Right cardiac atrium (tissue), 5 donors: Measurements from ENCODE around the gene DND1. TPM values are rescaled to one million over a fixed set of nuclear protein-coding genes. Genes with fewer than 3 reads are reported as not detected.
"Not testable (repeated sequence)": the region's sequence is repeated elsewhere in the genome, so short reads cannot be mapped to it uniquely, and the experiment has no call there.

Experiments used
- ATAC-seq, 2 donors: fragments of 200-7000 bp; cut with Tn5 transposase; one replicate each; pipeline versions ENCODE4 v1.8.0 to v1.9.1; 2020; ENCODE audit warnings: moderate library complexity in 2 of 2, mild to moderate bottlenecking in 1 of 2
- DNase-seq, 3 donors: peaks; one replicate each; pipeline ENCODE4 v3.0.0-alpha.2; 2020
- H3K27ac ChIP-seq: one replicate; pipeline ENCODE4 v1.5.1; 2013; ENCODE audit warnings: mild to moderate bottlenecking, low read length, control low read depth, moderate library complexity
- H3K27me3 ChIP-seq: one replicate; pipeline ENCODE4 v1.6.1; 2013; ENCODE audit not compliant: control insufficient read depth, insufficient read depth
- H3K4me1 ChIP-seq: one replicate; pipeline ENCODE4 v1.6.1; 2013; ENCODE audit warnings: low read length; ENCODE audit not compliant: control insufficient read depth, insufficient read depth
- H3K4me3 ChIP-seq: one replicate; pipeline ENCODE4 v1.5.1; 2013; ENCODE audit warnings: low read length, control low read depth
- H3K9me3 ChIP-seq: one replicate; pipeline ENCODE4 v1.6.1; 2013; ENCODE audit warnings: low read length; ENCODE audit not compliant: control insufficient read depth
- WGBS: extraction: QIAGEN DNeasy Blood & Tissue Kit; methylation state at CpG from one replicate; pipeline ENCODE4 v1.1.7; 2013; 5-methylcytosine and 5-hydroxymethylcytosine counted together
- intact Hi-C, 4 donors: fragments of 100-400 bp; cut with DNase I; formaldehyde crosslinking; loops; one replicate each; pipeline versions ENCODE4 v1.11.0 to v1.14.0; 2022 to 2023
- polyA plus RNA-seq: library from polyadenylated mRNA; stranded (reverse); fragments of 200-250 nt; gene quantifications from one replicate; pipeline ENCODE4 v1.2.3, GENCODE V29; 2013
- total RNA-seq, 4 donors: library from RNA; stranded (reverse); fragmentation: NEBNext Ultra II Directional; extraction: Animal tissue kit (Norgen Biotek cat#: 25700); gene quantifications; one replicate each; pipeline ENCODE4 v1.2.1, GENCODE V29; 2021
- donor health status: healthy with polysubstance abuse.
- donor health status: DM: no; HTN: yes; CAD: no.
- donor health status: DM: no; HTN: no; CAD: no.
- donor health status: DM: no; HTN: yes; CAD: no; lungs with severe emphysema.
- donor health status: DM: yes; HTN: yes; CAD: no.

The DND1 gene
- total and polyA plus RNA-seq, 5 donors, result 0.23 to 0.58 (median 0.48) TPM; not detected in 1

DNA sequence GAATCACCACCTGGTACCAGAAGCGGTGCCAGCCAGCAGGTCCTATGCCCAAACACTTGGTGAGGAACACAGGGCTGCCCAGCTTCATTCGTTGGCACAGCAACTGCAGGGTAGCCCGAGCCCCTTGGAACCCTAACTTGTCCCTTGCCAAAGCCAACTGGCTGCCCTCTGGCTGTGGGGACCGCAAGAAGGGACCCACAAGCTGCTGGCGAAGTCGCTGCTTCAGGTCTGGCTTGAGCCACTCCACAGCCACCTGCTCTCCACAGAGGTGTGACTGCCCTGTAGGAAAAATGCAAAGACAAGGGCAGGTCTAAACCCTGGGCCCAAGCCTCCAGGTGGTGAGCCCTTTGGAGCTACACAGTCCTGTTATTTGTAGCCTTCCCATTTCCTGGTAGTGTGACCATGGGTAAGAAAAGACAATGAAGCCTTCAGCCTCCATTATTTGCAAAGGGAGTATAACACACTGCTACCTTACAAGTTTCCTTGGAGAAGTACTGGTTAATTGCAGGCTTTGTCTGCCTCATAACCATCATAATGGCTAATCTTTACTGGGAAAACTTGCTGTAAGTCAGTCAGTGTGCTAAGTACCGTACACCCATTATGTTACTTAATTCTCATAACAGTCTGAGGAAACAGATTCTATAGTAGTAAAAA, 1.8 kb downstream of the DND1 start:
- no peaks in the 10 kb centered on the region for H3K9me3 ChIP-seq
- no peaks in the 10 kb centered on the region for H3K4me1 ChIP-seq
- no peak for ATAC-seq
- no peak overlapping the region for H3K27ac ChIP-seq
- WGBS, result 92% methylated on average over 6 of the region's 7 CpGs
- DNase-seq, result no peak
- H3K4me3 ChIP-seq, result no peak overlapping the region
- no peaks in the 10 kb centered on the region for H3K27me3 ChIP-seq
- intact Hi-C loops, result no loop called here

DNA sequence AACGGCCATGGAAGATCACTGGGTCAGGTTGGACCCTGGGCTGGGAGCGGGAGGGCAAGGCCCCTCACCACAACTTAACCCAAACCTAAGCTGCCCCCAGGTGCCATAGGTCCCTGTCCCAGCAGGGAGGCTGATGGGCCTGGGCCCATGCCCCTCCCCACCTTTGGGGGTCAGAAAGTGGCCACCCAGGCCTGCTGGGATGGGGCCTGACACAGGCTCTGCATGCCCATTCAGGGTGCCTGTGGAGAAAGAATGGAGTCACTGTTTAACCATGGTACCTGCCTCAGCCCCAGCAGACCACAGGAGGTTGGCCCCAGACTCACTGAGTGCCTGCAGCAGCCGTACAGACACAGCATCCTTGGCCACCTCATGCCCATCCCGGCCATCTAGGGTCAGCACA, 2.3 kb downstream of the DND1 start:
- intact Hi-C loops, DNase-seq, H3K4me3 ChIP-seq, H3K4me1 ChIP-seq, H3K9me3 ChIP-seq, H3K27me3 ChIP-seq, H3K27ac ChIP-seq: not testable (repeated sequence)
- WGBS, result 93% methylated on average over 4 of the region's 4 CpGs
- peak; percentile 5 to 23 for ATAC-seq

DNA sequence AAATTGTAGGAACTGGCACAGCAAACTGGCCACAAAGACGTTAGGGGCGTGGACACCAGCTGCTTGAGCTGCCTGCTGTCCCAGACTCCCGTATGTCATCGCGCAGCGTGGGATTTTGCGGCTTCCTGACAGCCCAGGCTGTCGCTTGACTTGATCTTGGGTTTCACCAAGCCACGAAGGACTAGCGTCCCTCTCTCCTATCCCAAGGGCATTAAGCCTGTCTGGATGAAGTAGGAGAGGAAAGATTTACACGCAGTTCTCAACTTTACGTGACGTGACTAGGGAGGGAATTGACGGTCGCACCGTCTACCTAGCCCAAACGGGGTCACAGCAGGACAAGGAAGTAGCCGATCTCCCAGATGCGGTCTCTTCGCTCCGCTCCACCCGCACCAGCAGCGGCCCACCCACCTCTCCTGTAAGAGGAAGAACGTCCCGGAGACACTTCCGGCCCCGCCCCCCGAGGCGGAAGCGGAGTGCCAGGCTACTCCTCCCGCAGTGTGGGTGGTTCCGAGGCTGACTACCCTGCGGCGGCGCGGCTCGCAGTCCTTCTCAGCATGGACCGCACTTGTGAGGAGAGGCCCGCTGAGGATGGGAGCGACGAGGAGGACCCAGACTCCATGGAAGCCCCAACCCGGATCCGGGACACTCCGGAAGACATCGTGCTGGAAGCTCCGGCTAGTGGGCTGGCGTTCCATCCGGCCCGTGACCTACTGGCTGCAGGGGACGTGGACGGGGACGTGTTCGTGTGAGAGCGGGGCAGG, 8.8 kb downstream of the DND1 start, which contains the start of gene WDR55:
WDR55 (plus strand) TSS at position 546 of the 761 bp plus-strand sequence; CDS start at position 555, 9 bp downstream.
- under 1% methylated on average over 54 of the region's 54 CpGs for WGBS
- peak; percentile 98 to 99 (median 99) for DNase-seq

DNA sequence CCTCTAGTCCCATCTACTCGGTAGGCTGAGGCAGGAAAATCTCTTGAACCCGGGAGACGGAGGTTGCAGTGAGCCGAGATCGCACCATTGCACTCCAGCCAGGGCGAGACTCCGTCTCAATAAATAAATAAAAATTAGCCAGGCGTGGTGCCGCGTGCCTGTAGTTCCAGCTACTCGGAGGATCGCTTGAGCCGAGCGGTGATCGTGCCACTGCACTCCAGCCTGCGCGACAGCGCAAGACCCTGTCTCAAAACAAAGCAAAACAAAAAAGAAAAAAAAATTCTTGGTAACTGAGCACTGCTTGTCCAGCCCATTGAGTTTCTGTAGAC, 9.4 kb downstream of the DND1 start:
- WGBS, result 8% methylated on average over 18 of the region's 18 CpGs
- H3K4me3 ChIP-seq, result peak overlapping the region; percentile 86
- no peaks in the 10 kb centered on the region for H3K9me3 ChIP-seq
- no peaks in the 10 kb centered on the region for H3K27me3 ChIP-seq
- ATAC-seq (no peak), DNase-seq (peak in 1 of 3 donors; percentile 57)
- peak overlapping the region; percentile 97 for H3K27ac ChIP-seq
- intact Hi-C loops, result no loop called here
- H3K4me1 ChIP-seq, result peaks cover 4% of the 10 kb centered on the region

More for the DNA sequence above, 8.8 kb downstream of the DND1 start, which contains the start of gene WDR55:
- intact Hi-C loops, result no loop called here
- H3K27me3 ChIP-seq, result no peaks in the 10 kb centered on the region
- peak within 1 kb of the TSS; percentile 86 for H3K4me3 ChIP-seq
- H3K4me1 ChIP-seq, result peaks cover 4% of the 10 kb centered on the region
- peak within 1 kb of the TSS; percentile 97 for H3K27ac ChIP-seq
- no peaks in the 10 kb centered on the region for H3K9me3 ChIP-seq
- peak; percentile 99 for ATAC-seq

DNA sequence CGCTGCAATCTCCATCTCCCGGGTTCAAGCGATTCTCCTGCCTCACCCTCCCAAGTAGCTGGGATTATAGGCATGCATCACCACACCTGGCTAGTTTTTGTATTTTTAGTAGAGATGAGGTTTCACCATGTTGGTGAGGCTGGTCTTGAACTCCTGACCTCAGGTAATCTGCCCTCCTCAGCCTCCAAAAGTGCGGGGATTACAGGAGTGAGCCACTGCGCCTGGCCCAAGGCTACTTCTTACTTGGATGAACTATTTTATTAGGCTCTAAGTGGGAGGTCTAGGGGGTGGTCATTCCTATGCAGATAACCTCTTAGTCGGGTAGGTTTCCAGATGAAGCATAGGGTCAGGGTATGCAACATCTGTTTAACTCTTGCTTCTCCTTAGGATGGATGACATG, 13.0 kb downstream of the DND1 start:
- WGBS, result 85% methylated on average over 6 of the region's 6 CpGs
- H3K27ac ChIP-seq, H3K4me3 ChIP-seq, ATAC-seq, H3K27me3 ChIP-seq, intact Hi-C loops, H3K9me3 ChIP-seq, H3K4me1 ChIP-seq, DNase-seq: not testable (repeated sequence)

DNA sequence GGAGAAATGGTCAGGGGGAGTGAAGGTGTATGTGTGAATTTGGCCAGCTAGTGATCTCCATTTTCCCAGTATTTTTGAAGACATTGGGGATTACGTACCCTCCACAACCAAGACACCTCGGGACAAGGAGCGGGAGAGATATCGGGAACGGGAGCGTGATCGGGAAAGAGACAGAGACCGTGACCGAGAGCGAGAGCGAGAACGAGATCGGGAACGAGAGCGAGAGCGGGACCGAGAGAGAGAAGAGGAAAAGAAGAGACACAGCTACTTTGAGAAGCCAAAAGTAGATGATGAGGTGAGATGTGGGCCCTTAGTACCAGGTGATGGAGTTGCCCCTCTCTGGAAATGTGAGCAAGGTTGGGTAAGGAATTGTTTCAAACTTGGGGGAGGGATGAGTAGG, 14.5 kb downstream of the DND1 start:
- DNase-seq, result no peak
- H3K27me3 ChIP-seq, result no peaks in the 10 kb centered on the region
- H3K9me3 ChIP-seq, result no peaks in the 10 kb centered on the region
- H3K4me1 ChIP-seq, result no peaks in the 10 kb centered on the region
- H3K27ac ChIP-seq, result no peak overlapping the region
- no peak for ATAC-seq
- H3K4me3 ChIP-seq, result no peak overlapping the region
- intact Hi-C loops, result no loop called here
- WGBS, result 96% methylated on average over 17 of the region's 17 CpGs

DNA sequence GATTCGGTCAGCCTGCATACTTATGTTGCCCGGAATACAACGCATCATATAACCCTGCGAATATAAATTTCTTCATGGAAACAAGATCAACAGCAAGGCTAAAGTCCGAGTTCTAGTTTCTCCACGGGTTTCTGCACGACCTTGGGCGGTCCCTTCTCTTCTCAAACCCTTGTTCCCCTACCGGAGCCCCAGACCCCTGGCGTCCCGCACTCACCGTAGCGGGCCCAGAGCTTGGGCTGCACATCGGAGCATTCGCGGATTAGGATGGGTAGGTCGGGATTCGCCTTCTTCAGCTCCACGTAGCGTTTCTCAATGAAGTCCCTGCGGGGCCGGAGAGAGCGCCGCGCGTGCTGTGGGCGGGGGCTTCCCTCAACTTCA, 26.3 kb downstream of the DND1 start:
- H3K4me1 ChIP-seq, result no peaks in the 10 kb centered on the region
- WGBS, result under 1% methylated on average over 27 of the region's 27 CpGs

DNA sequence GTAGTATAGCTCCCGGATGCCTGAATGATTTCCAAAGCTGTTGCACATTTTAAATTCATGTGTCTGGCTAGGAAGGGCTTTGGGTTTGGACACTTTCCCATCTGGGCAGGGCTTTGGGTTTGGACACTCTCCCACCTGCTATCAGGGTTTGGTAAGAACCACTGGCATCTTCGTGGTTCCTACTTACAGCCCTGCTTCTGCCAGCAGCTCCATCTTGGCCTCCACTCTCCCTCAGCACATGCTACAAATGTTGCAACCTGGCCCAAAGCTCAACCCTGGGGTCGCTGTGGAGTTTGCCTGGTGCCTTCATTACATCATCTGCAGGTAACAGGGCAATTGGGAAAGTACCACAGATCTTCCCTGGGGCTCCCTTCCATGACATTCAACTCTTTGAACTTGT, 30.7 kb downstream of the DND1 start:
- Histone ChIP-seq H3K27me3 (no peaks in the 10 kb centered on the region), H3K27ac (no peak overlapping the region), H3K4me1 (peaks cover 3% of the 10 kb centered on the region), H3K4me3 (no peak overlapping the region), H3K9me3 (no peaks in the 10 kb centered on the region)
- WGBS, result 54% methylated on average over 3 of the region's 3 CpGs
- ATAC-seq (no peak), DNase-seq (no peak)
- intact Hi-C loops, result loop anchor here in 2 of 4 donors (5.0 to 10.0 kb wide), 2 partner anchors 85 to 238 kb away; partner anchors contain the start of genes ANKHD1 (in 1 of the 2) and SRA1 (in 1 of the 2)

More for the DNA sequence above, 26.3 kb downstream of the DND1 start:
- peak overlapping the region; percentile 68 for H3K4me3 ChIP-seq
- intact Hi-C loops, result loop anchor here in 1 of 4 donors (10.0 kb wide), 1 partner anchor 242 kb away; the partner anchor contains the start of gene ANKHD1
- H3K27ac ChIP-seq, result peak overlapping the region; percentile 82
- no peaks in the 10 kb centered on the region for H3K9me3 ChIP-seq
- ATAC-seq, result peak; percentile 8 to 28
- no peaks in the 10 kb centered on the region for H3K27me3 ChIP-seq
- DNase-seq, result no peak

DNA sequence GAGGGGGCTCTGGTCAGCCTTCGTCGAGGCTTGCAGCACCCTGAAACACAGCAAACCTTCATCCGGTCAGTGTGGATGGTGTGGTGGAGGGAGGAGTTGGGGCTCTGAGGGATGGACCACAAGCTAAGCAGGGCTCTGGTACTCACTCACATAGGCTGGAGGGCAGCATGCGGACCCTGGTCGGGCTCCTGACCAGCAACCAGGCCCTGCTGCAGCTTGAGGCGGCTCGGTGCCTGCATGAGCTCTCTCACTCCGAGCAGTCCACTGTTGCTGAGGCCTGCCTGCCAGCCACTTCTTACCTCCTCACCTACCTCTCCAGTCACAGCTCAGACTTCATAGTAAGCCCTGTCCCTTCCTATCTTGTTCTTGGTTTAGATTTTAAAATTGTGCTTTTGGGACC, 31.7 kb downstream of the DND1 start:
- WGBS, result 89% methylated on average over 8 of the region's 8 CpGs
- peaks cover 3% of the 10 kb centered on the region for H3K4me1 ChIP-seq
- no peak for DNase-seq
- ATAC-seq, result no peak
- no peak overlapping the region for H3K4me3 ChIP-seq
- no peaks in the 10 kb centered on the region for H3K9me3 ChIP-seq
- no peaks in the 10 kb centered on the region for H3K27me3 ChIP-seq
- H3K27ac ChIP-seq, result no peak overlapping the region
- intact Hi-C loops, result loop anchor here in 2 of 4 donors (5.0 to 10.0 kb wide), 2 partner anchors 84 to 237 kb away; partner anchors contain the start of genes ANKHD1 (in 1 of the 2) and SRA1 (in 1 of the 2)

DNA sequence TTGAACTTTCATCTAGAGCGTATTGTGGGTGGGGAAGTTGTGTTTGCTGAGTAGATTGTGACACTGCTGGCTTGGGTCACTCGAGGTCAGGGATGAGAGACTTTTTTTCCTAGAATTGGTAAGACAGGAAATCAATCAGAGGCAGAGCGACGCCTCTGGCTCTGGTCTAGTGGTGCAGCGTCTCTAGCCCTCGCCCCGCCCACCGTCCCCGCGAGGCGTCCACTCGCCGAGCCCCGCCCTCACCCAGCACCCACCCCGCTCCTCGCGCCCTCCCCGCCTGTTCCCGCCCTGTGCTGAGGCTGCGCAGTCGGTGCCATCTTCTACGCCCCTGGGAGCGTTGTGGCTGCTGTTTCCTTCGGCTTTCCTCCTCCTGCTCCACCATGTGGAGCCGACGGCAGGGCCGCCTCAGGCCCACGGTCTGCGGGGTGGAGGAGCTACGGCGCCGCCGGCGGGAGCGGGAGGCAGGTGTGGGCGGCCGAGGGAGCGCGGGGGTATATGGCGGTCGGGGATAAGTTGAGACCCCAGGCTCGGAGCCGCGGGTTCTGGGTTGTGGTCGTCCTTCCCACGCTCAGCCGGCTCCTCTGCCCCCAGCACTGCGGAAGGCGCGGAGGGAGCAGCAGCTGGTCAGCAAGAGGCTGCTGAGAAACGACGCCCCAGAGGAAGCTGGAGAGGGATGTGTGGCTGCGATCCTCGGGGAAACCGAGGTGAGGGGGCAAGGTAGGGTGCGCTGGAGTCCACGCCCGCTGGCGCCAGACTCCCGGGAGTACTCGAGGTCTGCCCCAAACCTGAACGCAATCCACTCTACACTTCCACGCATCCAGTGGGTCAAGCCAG, 34.0 kb downstream of the DND1 start, which contains the start of gene TMCO6:
TMCO6 (plus strand) TSS at position 304 of the 834 bp plus-strand sequence; CDS start at position 381, 77 bp downstream.
- intact Hi-C loops, result loop anchor here in 3 of 4 donors (5.0 to 10.0 kb wide), 3 partner anchors 75 to 92 kb away; partner anchors contain the start of genes APBB3 (in 1 of the 3), EIF4EBP3 (in 1 of the 3), SLC35A4 (in 1 of the 3) and SRA1 (in 1 of the 3)
- WGBS, result under 1% methylated on average over 63 of the region's 63 CpGs
- no peaks in the 10 kb centered on the region for H3K9me3 ChIP-seq

More for the DNA sequence above, 34.0 kb downstream of the DND1 start, which contains the start of gene TMCO6:
- Histone ChIP-seq H3K27ac (peak within 1 kb of the TSS; percentile 94), H3K4me3 (peak within 1 kb of the TSS; percentile 53), H3K4me1 (peaks cover 3% of the 10 kb centered on the region), H3K27me3 (no peaks in the 10 kb centered on the region)
- ATAC-seq, result peak; percentile 99
- DNase-seq, result peak; percentile 99
